PC-3 (cell line): ENCODE data around the gene APPBP2.
"Not testable (repeated sequence)": the region's sequence is repeated elsewhere in the genome, so short reads cannot be mapped to it uniquely, and the experiment has no call there.

Experiments used
- CTCF ChIP-seq: fragments of 300-600 bp; sonication (generic); conservative IDR thresholded peaks from 2 replicates; pipeline ENCODE4 v1.5.1; 2017; ENCODE audit warnings: antibody characterized with exemption, low read depth, mild to moderate bottlenecking, low read length
- EZH2 ChIP-seq: fragments of 300-600 bp; sonication (generic); IDR thresholded peaks from one replicate; pipeline ENCODE4 v1.6.1; 2017; ENCODE audit warnings: antibody characterized with exemption, mild to moderate bottlenecking, low read length; ENCODE audit not compliant: unreplicated experiment
- EZH2phosphoT487 ChIP-seq: fragments of 300-600 bp; sonication (generic); IDR thresholded peaks from 2 replicates; pipeline ENCODE4 v1.6.1; 2018; ENCODE audit warnings: mild to moderate bottlenecking, antibody characterized with exemption, low read length, borderline replicate concordance

GRCh38 chr17:60428491-60428890, 97.6 kb downstream of the APPBP2 start:
- not testable (repeated sequence) for TF ChIP-seq CTCF, EZH2phosphoT487, EZH2
